KMS-11 (cell line): ENCODE measurements around the gene NMUR1.
A peak's percentile ranks its signal among the peaks of the same experiment; 100 is the strongest.

ENCODE experiments used
- H2AFZ ChIP-seq: fragments of 200-600 bp; sonication (generic); 2 replicates; pipeline ENCODE4 v1.6.1; 2016; ENCODE audit warnings: antibody characterized with exemption, mixed run types, low read depth
- H3K27ac ChIP-seq: fragments of 200-600 bp; sonication (generic); 2 replicates; pipeline ENCODE4 v1.6.1; 2016; ENCODE audit warnings: mild to moderate bottlenecking, mixed run types
- H3K27me3 ChIP-seq: fragments of 200-600 bp; sonication (generic); 2 replicates; pipeline ENCODE4 v1.6.1; 2017; ENCODE audit warnings: mild to moderate bottlenecking, low read depth, mixed run types, moderate library complexity; ENCODE audit not compliant: insufficient read depth
- H3K36me3 ChIP-seq: fragments of 200-600 bp; sonication (generic); 2 replicates; pipeline ENCODE4 v1.6.1; 2017; ENCODE audit warnings: mild to moderate bottlenecking, mixed run types; ENCODE audit not compliant: insufficient read depth
- H3K4me1 ChIP-seq: fragments of 200-600 bp; sonication (generic); 2 replicates; pipeline ENCODE4 v1.6.1; 2016; ENCODE audit warnings: mild to moderate bottlenecking, low read depth, mixed run types; ENCODE audit not compliant: poor library complexity, severe bottlenecking
- H3K4me2 ChIP-seq: fragments of 200-600 bp; sonication (generic); 2 replicates; pipeline ENCODE4 v1.7.0; 2016; ENCODE audit warnings: mild to moderate bottlenecking, mixed run types
- H3K4me3 ChIP-seq: fragments of 200-600 bp; sonication (generic); IDR thresholded peaks from 2 replicates; pipeline ENCODE4 v1.6.1; 2017; ENCODE audit warnings: low read depth, low read length, mixed read lengths; ENCODE audit not compliant: insufficient read depth
- H3K79me2 ChIP-seq: fragments of 200-600 bp; sonication (generic); 2 replicates; pipeline ENCODE4 v1.6.1; 2016; ENCODE audit warnings: low read depth, mixed run types; ENCODE audit not compliant: insufficient read depth
- H3K9ac ChIP-seq: fragments of 200-600 bp; sonication (generic); 2 replicates; pipeline ENCODE4 v1.6.1; 2016; ENCODE audit warnings: mild to moderate bottlenecking, mixed run types
- H4K20me1 ChIP-seq: fragments of 200-600 bp; sonication (generic); 2 replicates; pipeline ENCODE4 v1.6.1; 2016; ENCODE audit warnings: mild to moderate bottlenecking, mixed run types; ENCODE audit not compliant: insufficient read depth
- CTCF ChIP-seq: fragments of 200-600 bp; sonication (generic); conservative IDR thresholded peaks from 2 replicates; pipeline ENCODE4 v1.6.1; 2017; ENCODE audit warnings: low read depth, mild to moderate bottlenecking, antibody characterized with exemption, low read length, moderate library complexity, mixed read lengths

NMUR1 gene

GRCh38 chr2:231483398-231484329 lies 46.6 kb downstream of the NMUR1 start:
- Histone ChIP-seq H3K27me3 (no peaks in the 10 kb centered on the region), H3K27ac (no peak overlapping the region), H3K79me2 (no peaks in the 10 kb centered on the region), H4K20me1 (no peaks in the 10 kb centered on the region), H3K4me2 (peak overlapping the region; percentile 50), H3K9ac (peak overlapping the region; percentile 65; the same call in 1 of the 2 replicates), H3K4me3 (no peak overlapping the region), H3K36me3 (no peaks in the 10 kb centered on the region), H2AFZ (peak overlapping the region; percentile 98), H3K4me1 (peaks cover 7% of the 10 kb centered on the region)
- no peak for TF ChIP-seq CTCF

GRCh38 chr2:231482806-231483391 lies 47.3 kb downstream of the NMUR1 start:
- Histone ChIP-seq H3K79me2 (no peaks in the 10 kb centered on the region), H3K4me3 (no peak overlapping the region), H2AFZ (peak overlapping the region; percentile 98), H3K27ac (no peak overlapping the region), H3K36me3 (no peaks in the 10 kb centered on the region), H3K27me3 (no peaks in the 10 kb centered on the region), H3K4me1 (peaks cover 7% of the 10 kb centered on the region), H3K9ac (peak overlapping the region; percentile 65; the same call in 1 of the 2 replicates), H4K20me1 (no peaks in the 10 kb centered on the region), H3K4me2 (peak overlapping the region; percentile 50)
- peak; percentile 80 for TF ChIP-seq CTCF

GRCh38 chr2:231480781-231481180 lies 49.5 kb downstream of the NMUR1 start:
- no peak overlapping the region for H3K4me3 ChIP-seq
- TF ChIP-seq CTCF, result no peak
- no peaks in the 10 kb centered on the region for H3K27me3 ChIP-seq
- peaks cover 7% of the 10 kb centered on the region for H3K4me1 ChIP-seq
- no peaks in the 10 kb centered on the region for H3K36me3 ChIP-seq
- H3K79me2 ChIP-seq, result no peaks in the 10 kb centered on the region
- no peak overlapping the region for H3K27ac ChIP-seq
- no peak overlapping the region for H3K4me2 ChIP-seq
- no peak overlapping the region for H3K9ac ChIP-seq
- H4K20me1 ChIP-seq, result no peaks in the 10 kb centered on the region
- H2AFZ ChIP-seq, result no peak overlapping the region

- Histone ChIP-seq H4K20me1 (no peaks in the 10 kb centered on the region), H3K4me3 (no peak overlapping the region), H3K36me3 (no peaks in the 10 kb centered on the region), H3K4me2 (no peak overlapping the region), H3K9ac (no peak overlapping the region), H3K27me3 (no peaks in the 10 kb centered on the region), H3K79me2 (no peaks in the 10 kb centered on the region), H2AFZ (no peak overlapping the region), H3K27ac (no peak overlapping the region), H3K4me1 (peaks cover 7% of the 10 kb centered on the region)
- no peak for TF ChIP-seq CTCF
These were observed 50.8 kb downstream of the NMUR1 start for GRCh38 chr2:231479455-231479854.
